Activated naive CD4-positive, alpha-beta T cell treated with anti-CD3 and anti-CD28 coated beads, Interleukin-2, amount 50 U/mL, for 16 hours (primary cell): ENCODE data around the gene PROX1.

Experiments used
- DNase-seq: peaks from one replicate; pipeline ENCODE4 v3.0.0-alpha.2; 2020

Gene PROX1

DNA sequence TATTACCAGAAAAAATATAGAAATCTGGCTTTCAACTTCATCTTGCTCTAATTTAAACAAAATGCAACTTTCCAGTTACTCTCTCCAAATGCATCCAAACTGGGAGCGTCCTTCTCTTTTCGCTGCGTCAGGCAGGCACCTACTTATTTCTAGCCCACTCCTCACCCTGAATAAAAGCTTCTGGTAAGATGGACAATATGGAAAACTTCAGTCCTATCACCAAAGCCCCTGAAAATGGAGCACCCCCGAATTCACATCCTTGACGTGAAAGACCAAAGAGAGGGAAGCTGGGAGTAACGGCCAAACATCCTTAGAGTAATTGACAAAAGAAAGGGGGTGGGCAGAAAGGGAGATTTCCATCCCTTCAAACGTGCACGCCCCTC lies 5.5 kb upstream of the PROX1 start:
- no peak for DNase-seq

DNA sequence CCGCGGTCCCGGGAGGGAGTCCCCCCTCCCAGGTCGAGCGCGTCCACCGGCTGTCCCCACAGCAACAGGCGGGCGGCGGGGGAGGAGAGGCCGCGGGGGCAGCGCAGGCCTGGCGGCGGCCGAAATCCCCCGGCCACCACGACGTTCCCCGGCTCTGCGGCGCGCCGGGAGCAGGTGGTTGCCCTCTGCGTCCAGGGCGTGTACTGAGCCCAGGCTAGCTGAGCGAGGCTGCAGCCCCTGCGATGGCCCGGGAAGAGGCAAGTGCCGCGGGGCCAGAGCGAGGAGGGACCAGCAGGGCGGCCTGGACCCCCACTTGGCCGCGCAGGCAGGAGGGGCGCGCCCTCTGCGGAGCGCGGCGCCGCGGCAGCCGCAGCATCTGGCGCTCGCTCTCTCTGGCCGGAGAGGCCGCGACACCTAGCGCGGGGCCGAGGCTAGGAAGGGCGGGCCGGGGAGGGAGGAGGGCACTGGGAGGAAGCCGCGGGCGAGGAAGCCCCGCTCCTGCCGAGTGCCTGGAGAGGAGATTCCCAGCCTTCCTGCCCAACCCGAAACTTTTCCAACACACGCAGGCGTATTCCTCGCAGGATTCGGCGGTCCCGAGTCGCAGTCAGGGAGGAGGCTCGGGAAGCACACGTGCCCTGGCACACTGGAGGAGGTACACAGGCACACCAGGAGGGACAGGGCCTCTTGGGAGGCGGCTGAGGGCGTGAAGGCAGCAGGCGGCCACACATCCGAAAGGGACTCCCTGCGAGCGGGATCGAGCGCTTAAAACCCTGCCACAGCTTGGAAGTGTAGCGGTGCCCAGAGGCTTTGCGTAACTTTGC lies 4.9 kb upstream of the PROX1 start:
- DNase-seq: no peak

DNA sequence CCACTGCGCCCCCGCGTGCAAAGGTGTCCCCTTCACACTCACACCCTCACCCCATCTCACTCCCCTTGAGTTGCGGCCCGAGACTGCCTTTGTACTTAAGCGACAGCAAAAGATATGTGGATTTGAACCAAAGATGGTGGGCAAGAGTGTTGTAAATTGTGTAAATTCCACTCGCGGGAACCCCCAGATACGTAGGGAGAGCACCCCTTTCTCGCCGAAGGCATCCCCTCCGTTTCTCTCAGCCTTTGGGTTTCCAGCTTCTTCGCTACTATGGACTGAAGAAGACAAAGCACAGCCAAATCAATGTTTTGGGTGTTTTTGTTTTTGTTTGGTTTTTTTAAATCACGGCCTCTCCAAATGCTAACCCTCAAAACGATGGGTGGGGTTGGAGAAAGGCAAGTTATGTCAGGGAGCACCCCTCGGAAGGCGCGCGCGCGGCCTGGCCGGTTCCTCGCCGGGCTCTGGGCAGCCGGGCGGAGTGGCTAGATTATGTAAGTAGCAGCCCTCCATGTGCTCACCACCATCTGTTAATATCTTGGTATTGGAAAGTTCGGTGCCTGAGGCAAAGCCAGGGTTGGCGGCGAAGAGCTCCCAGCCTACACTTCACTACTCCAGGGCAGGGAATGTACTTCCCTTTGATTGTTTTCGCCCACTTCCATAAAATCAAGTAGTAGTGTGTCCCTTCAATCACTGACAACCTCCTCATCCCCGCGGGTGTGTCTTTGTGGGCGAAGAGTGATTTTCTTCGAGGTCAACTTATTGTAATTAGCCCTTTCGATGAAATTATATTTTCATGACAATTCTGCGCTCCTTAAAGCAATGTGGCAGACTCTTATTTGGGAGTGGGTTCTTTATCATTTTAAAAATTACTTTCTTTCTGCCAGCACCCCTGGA lies 4.0 kb upstream of the PROX1 start:
- no peak for DNase-seq

- DNase-seq: no peak
Observed at GRCh38 chr1:213984387-213985208, 3.2 kb upstream of the PROX1 start.

DNA sequence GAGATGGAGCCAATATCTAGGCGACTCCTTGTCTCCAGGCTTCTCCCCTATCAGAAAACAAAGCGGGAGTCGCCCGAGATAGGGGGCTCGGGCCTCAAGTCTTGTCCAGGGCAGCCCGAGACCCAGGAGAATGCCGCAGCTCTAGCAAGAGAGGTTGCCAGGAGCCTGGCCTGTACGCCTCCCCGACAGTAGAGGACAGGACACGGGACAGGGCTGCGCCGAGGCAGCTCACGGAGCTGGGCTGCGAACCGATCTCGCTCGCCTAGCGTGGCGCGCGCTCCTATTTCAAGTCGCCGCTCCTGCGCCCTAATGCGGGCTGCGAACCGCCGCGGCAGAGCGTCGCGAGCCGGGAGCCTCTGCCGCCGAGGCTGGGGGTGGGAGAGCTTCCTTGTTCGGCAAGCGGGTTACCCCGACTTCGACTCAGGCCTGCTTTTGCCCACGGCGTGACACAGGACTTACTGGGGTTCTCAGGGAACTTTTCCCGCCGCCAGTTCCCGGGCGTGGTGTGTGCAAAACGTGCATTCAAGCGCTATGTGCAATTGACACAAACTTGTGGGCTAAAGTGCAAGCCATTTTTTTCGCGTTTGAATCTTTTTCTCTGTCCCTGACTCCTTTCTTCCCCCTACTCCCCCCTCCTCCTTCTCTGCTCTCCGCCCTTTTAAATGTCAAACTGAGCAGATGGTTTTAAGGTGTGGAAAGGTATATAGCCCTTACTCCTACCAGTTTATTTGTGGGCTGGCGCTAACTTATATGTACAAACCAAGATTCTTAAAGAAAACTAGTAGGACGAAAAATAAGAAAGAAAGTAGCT lies 2.4 kb upstream of the PROX1 start:
- no peak for DNase-seq

GRCh38 chr1:213986020-213986924 lies 1.5 kb upstream of the PROX1 start:
- no peak for DNase-seq

GRCh38 chr1:213986925-213987250 lies 885 bp upstream of the PROX1 start:
- no peak for DNase-seq

DNA sequence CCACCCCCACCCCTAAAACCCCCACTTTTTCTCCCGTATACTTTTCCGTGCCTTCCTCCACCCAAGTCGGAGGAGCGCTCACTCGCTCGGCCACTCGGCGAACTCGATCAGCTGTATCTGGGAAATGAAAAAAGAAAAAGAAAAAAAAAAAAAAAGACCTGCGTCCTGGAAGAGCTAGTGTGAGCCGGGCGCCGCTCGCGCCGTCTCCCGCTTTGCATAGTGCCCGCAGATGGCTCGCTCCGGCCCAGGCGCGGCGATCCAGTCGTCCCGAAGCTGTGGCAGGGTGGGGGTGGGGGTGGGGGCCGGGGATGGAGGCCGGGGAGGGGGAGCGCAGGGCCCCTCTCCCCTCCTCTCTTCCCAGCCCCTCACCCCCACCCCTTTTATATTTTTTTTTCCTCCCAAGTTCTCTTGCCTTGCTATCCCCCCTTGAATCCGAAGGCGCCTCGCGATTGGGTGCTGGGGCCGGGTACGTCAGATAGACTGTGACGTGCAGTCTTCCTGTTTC lies 299 bp upstream of the PROX1 start:
- peak; percentile 44 for DNase-seq

GRCh38 chr1:213988507-213989001 lies 781 bp downstream of the PROX1 start:
- DNase-seq: no peak

DNA sequence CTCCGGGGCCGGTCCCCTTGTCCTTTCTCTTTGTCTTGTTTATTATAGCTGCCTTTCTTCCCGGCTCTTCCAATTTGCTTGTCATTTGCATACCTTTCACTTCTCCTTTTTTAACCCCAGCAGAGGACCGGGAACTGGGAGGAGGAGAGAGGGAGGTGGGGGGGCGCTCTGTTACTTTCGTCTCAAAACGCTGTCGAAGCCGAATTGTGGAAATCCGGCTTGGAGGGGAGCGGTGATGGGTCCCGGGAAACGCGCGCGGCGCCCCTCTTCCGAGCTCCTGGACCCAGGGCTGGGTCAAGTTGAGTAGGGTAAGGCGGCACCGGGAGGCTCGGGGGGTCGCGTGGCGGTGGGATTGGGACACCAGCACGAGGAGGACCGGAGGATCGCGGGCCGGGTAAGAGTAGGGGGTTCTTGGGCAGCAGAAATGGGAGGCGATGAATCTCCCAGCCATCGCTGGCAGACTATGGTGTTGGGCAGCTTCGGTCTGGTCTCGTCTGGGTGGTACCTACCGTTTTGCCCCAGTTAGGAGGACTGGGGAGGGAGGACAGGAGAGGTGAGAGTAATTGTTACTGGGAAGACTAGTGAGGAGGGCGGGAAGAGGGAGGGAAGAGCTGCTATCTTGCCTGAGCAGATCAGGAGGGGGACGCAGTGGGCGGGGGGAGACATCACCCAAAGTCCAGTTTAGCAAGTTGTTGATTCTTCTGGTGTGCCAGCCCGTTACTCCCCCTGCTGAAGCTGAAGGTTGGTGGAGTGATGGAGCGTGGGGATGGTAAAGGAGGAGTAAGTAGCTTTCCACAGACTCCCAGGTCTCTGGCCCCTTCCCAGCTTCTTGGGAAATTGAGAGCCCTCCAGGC lies 1.5 kb downstream of the PROX1 start:
- DNase-seq: no peak

- no peak for DNase-seq
Observed at GRCh38 chr1:213993929-213994328, 6.2 kb downstream of the PROX1 start.

GRCh38 chr1:213994888-213995287 lies 7.1 kb downstream of the PROX1 start:
- DNase-seq: no peak

- no peak for DNase-seq
Observed at GRCh38 chr1:213995603-213996002, 7.8 kb downstream of the PROX1 start.

DNA sequence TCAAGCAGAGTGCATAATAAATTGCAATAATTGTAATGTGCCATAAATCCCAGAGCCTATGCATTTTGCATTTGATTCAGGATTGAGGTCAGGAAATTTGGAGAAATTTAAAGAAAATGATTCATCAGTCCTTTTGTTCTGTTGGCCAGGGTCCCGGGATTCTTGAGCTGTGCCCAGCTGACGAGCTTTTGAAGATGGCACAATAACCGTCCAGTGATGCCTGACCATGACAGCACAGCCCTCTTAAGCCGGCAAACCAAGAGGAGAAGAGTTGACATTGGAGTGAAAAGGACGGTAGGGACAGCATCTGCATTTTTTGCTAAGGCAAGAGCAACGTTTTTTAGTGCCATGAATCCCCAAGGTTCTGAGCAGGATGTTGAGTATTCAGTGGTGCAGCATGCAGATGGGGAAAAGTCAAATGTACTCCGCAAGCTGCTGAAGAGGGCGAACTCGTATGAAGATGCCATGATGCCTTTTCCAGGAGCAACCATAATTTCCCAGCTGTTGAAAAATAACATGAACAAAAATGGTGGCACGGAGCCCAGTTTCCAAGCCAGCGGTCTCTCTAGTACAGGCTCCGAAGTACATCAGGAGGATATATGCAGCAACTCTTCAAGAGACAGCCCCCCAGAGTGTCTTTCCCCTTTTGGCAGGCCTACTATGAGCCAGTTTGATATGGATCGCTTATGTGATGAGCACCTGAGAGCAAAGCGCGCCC lies 8.7 kb downstream of the PROX1 start:
- DNase-seq: no peak

DNA sequence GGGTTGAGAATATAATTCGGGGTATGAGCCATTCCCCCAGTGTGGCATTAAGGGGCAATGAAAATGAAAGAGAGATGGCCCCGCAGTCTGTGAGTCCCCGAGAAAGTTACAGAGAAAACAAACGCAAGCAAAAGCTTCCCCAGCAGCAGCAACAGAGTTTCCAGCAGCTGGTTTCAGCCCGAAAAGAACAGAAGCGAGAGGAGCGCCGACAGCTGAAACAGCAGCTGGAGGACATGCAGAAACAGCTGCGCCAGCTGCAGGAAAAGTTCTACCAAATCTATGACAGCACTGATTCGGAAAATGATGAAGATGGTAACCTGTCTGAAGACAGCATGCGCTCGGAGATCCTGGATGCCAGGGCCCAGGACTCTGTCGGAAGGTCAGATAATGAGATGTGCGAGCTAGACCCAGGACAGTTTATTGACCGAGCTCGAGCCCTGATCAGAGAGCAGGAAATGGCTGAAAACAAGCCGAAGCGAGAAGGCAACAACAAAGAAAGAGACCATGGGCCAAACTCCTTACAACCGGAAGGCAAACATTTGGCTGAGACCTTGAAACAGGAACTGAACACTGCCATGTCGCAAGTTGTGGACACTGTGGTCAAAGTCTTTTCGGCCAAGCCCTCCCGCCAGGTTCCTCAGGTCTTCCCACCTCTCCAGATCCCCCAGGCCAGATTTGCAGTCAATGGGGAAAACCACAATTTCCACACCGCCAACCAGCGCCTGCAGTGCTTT lies 9.4 kb downstream of the PROX1 start:
- DNase-seq: no peak

GRCh38 chr1:213997772-213998107 lies 10.0 kb downstream of the PROX1 start:
- DNase-seq: no peak

DNA sequence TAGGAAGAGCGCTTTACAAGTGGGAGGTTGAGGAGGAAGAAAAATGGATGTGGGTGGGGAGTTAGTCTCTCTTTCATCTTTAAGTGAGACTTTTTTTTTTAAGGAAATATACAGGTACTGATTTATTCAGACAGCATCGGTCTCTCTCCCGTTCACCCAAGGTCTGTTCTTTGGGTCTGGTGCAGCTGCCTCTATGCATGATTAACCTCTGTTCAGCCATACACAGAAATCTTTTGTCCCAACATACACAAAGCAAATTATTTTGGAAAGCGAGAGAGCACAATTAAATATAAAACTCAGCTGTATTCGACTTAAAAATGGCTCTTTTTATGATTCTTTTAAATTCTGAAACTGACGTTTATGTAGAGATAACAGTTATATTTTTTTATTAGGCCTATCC lies 11.0 kb downstream of the PROX1 start:
- DNase-seq: no peak

GRCh38 chr1:213999732-214000131 lies 12.0 kb downstream of the PROX1 start:
- no peak for DNase-seq

- no peak for DNase-seq
Observed at GRCh38 chr1:214002060-214002459, 14.3 kb downstream of the PROX1 start.
